Endodermal cell (in vitro differentiated cells): Measurements from ENCODE around the gene TMCC2. TPM values are rescaled to one million over a fixed set of nuclear protein-coding genes. Genes with fewer than 3 reads are reported as not detected.

Experiments used
- DNase-seq: peaks from one replicate; pipeline ENCODE4 v3.0.0-alpha.2; 2017
- H3K27ac ChIP-seq: 2 replicates; pipeline ENCODE4 v1.5.1; 2013; ENCODE audit warnings: mild to moderate bottlenecking, low read depth, low read length, moderate library complexity
- H3K27me3 ChIP-seq: 2 replicates; pipeline ENCODE4 v1.6.1; 2013; ENCODE audit warnings: mild to moderate bottlenecking, low read length, moderate library complexity; ENCODE audit not compliant: insufficient read depth, control insufficient read depth, poor library complexity, severe bottlenecking
- H3K36me3 ChIP-seq: 2 replicates; pipeline ENCODE4 v1.7.0; 2013; ENCODE audit warnings: mild to moderate bottlenecking, low read length, moderate library complexity; ENCODE audit not compliant: control insufficient read depth, insufficient read depth
- H3K4me1 ChIP-seq: one replicate; pipeline ENCODE4 v1.7.0; 2013; ENCODE audit warnings: low read length; ENCODE audit not compliant: control insufficient read depth, insufficient read depth
- H3K4me3 ChIP-seq: 2 replicates; pipeline ENCODE4 v1.5.1; 2013; ENCODE audit warnings: mild to moderate bottlenecking, low read length, moderate library complexity
- H3K9ac ChIP-seq: 2 replicates; pipeline ENCODE4 v1.6.1; 2013; ENCODE audit warnings: mild to moderate bottlenecking, low read length, moderate library complexity; ENCODE audit not compliant: poor library complexity, severe bottlenecking; ENCODE audit errors: extremely low read depth
- H3K9me3 ChIP-seq: 2 replicates; pipeline ENCODE4 v1.6.1; 2013; ENCODE audit warnings: mild to moderate bottlenecking, low read length, moderate library complexity; ENCODE audit not compliant: control insufficient read depth
- H3K27ac Mint-ChIP-seq: 2 replicates; pipeline ENCODE4 v1.8.0; 2020; ENCODE audit warnings: mixed read lengths
- H3K27me3 Mint-ChIP-seq: 2 replicates; pipeline ENCODE4 v1.8.0; 2021; ENCODE audit warnings: mild to moderate bottlenecking, mixed read lengths; ENCODE audit not compliant: insufficient read depth
- H3K36me3 Mint-ChIP-seq: 2 replicates; pipeline ENCODE4 v1.8.0; 2020; ENCODE audit warnings: low read depth, mixed read lengths
- H3K4me1 Mint-ChIP-seq: 2 replicates; pipeline ENCODE4 v1.8.0; 2020; ENCODE audit warnings: mixed read lengths
- H3K4me3 Mint-ChIP-seq: 2 replicates; pipeline ENCODE4 v1.8.0; 2020; ENCODE audit warnings: mild to moderate bottlenecking, moderate library complexity, mixed read lengths
- H3K9me3 Mint-ChIP-seq: 2 replicates; pipeline ENCODE4 v1.8.0; 2020; ENCODE audit warnings: mild to moderate bottlenecking, mixed read lengths
- WGBS, 2 experiments: methylation state at CpG; one replicate each; pipeline versions ENCODE4 v1.1.5 to v1.1.7; 2013; ENCODE audit warnings: missing lambda C conversion rate in 2 of 2, mixed read lengths in 1 of 2; ENCODE audit not compliant: insufficient coverage in 1 of 2, insufficient read length in 1 of 2; 5-methylcytosine and 5-hydroxymethylcytosine counted together
- total RNA-seq, 2 donors: library from RNA; stranded (reverse); fragmentation: NEBNext Ultra II Directional in 1 of 2; extraction: Animal tissue kit (Norgen Biotek cat#: 25700) in 1 of 2; gene quantifications; 2 replicates in 1 of 2; 3 replicates in 1 of 2; pipeline ENCODE4 v1.2.1, GENCODE V29; 2021
- TF ChIP-seq, protein P1 (sequence below): fragments of 200-600 bp; sonication (generic); conservative IDR thresholded peaks from 2 replicates; pipeline ENCODE4 v1.5.0; 2021; ENCODE audit warnings: antibody characterized with exemption, mild to moderate bottlenecking

TMCC2 gene
- total RNA-seq, 2 donors from 2014 or later: 5.2 to 5.8 TPM

- H3K4me1 ChIP-seq: peaks cover 3% of the 10 kb centered on the region
- Mint-ChIP-seq H3K27me3 (peaks cover 22% of the 10 kb centered on the region), H3K27ac (no peak overlapping the region), H3K9me3 (no peaks in the 10 kb centered on the region), H3K4me1 (peaks cover 10% of the 10 kb centered on the region), H3K4me3 (no peak overlapping the region), H3K36me3 (no peaks in the 10 kb centered on the region)
- WGBS, 2 experiments: 80 to 84% methylated on average over 6 to 10 of the region's 10 CpGs
- H3K27me3 ChIP-seq: peaks cover 31% of the 10 kb centered on the region
- no peak overlapping the region for H3K27ac ChIP-seq
- no peak overlapping the region for H3K4me3 ChIP-seq
- TF ChIP-seq, protein P1, sequence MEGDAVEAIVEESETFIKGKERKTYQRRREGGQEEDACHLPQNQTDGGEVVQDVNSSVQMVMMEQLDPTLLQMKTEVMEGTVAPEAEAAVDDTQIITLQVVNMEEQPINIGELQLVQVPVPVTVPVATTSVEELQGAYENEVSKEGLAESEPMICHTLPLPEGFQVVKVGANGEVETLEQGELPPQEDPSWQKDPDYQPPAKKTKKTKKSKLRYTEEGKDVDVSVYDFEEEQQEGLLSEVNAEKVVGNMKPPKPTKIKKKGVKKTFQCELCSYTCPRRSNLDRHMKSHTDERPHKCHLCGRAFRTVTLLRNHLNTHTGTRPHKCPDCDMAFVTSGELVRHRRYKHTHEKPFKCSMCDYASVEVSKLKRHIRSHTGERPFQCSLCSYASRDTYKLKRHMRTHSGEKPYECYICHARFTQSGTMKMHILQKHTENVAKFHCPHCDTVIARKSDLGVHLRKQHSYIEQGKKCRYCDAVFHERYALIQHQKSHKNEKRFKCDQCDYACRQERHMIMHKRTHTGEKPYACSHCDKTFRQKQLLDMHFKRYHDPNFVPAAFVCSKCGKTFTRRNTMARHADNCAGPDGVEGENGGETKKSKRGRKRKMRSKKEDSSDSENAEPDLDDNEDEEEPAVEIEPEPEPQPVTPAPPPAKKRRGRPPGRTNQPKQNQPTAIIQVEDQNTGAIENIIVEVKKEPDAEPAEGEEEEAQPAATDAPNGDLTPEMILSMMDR: no peak
- no peaks in the 10 kb centered on the region for H3K9me3 ChIP-seq
- no peak overlapping the region for H3K9ac ChIP-seq
- no peaks in the 10 kb centered on the region for H3K36me3 ChIP-seq
- no peak for DNase-seq
These were observed 2.4 kb downstream of the TMCC2 start for GRCh38 chr1:205229916-205230700.

DNA sequence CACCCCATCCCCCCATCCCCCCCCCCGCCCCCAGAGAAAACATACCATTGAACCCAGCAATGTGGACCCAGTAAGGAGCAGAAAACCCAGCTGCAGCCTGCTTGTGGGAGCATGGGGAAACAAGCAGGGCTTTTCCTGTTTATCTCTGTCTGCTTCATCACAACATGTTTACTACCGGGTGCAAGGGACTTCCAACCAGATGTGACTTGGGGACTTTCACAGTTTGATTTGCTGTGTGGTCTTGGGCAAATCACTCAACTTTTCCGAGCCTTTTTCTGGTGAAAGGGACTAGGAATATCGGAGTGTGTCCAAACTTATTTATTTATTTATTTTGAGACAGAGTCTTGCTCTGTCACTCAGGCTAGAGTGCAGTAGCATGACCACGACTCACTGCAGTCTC lies 3.2 kb downstream of the TMCC2 start:
- peaks cover 18% of the 10 kb centered on the region for H3K27me3 Mint-ChIP-seq
- H3K4me3 Mint-ChIP-seq: no peak overlapping the region
- H3K27me3 ChIP-seq: peaks cover 23% of the 10 kb centered on the region
- no peak overlapping the region for H3K9ac ChIP-seq
- no peak for DNase-seq
- TF ChIP-seq, protein P1: no peak
- no peak overlapping the region for H3K27ac ChIP-seq
- peaks cover 3% of the 10 kb centered on the region for H3K4me1 ChIP-seq
- H3K4me1 Mint-ChIP-seq: peaks cover 10% of the 10 kb centered on the region
- H3K36me3 Mint-ChIP-seq: no peaks in the 10 kb centered on the region
- H3K9me3 Mint-ChIP-seq: no peaks in the 10 kb centered on the region
- H3K4me3 ChIP-seq: no peak overlapping the region
- H3K9me3 ChIP-seq: no peaks in the 10 kb centered on the region
- 80 to 90% methylated on average over 2 to 4 of the region's 5 CpGs for WGBS, 2 experiments
- no peaks in the 10 kb centered on the region for H3K36me3 ChIP-seq
- no peak overlapping the region for H3K27ac Mint-ChIP-seq

- Mint-ChIP-seq H3K27me3 (peaks cover 12% of the 10 kb centered on the region), H3K36me3 (no peaks in the 10 kb centered on the region), H3K9me3 (no peaks in the 10 kb centered on the region), H3K4me1 (peaks cover 2% of the 10 kb centered on the region), H3K27ac (no peak overlapping the region), H3K4me3 (no peak overlapping the region)
- Histone ChIP-seq H3K4me1 (peaks cover 1% of the 10 kb centered on the region), H3K27ac (no peak overlapping the region), H3K27me3 (peaks cover 10% of the 10 kb centered on the region), H3K9ac (no peak overlapping the region), H3K9me3 (no peaks in the 10 kb centered on the region), H3K4me3 (no peak overlapping the region), H3K36me3 (no peaks in the 10 kb centered on the region)
- TF ChIP-seq, protein P1: no peak
- 92% methylated on average over 5 to 7 of the region's 7 CpGs for WGBS, 2 experiments
- no peak for DNase-seq
These were observed 4.5 kb downstream of the TMCC2 start for GRCh38 chr1:205232127-205232820.
